GM18870 (cell line): ENCODE data around the gene IPO8.

Source experiments
- ATAC-seq: cut with Tn5 transposase; IDR thresholded peaks from one replicate; pipeline ENCODE4 v1.9.1; 2021; ENCODE audit warnings: moderate library complexity; ENCODE audit not compliant: unreplicated experiment

Gene IPO8

GRCh38 chr12:30695199-30696102 lies at the start of gene IPO8:
Gene IPO8 (minus strand): TSS chr12:30695869. CDS start chr12:30695647, 222 bp downstream.
- peak; percentile 61 for ATAC-seq

GRCh38 chr12:30744321-30744720 lies 48.7 kb upstream of the IPO8 start:
- ATAC-seq: no peak

DNA sequence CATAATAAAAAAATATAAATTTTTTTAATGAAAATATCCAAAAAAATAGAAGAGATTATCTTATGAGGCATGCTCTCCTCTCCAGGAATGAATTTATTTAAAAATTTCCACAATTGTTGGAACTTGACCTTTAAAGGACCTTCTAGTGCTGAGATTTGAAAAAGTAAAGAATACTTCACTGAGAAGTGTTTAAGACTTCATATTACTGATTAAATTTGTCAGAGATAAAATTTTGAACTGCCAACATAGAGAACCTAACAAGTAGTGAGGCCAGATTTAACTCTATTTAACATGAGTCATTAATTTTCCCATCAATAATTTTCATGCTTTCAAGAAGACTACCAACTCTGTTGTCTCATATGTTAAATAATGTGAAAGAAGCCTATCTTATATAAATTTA lies 44.6 kb upstream of the IPO8 start:
- no peak for ATAC-seq

DNA sequence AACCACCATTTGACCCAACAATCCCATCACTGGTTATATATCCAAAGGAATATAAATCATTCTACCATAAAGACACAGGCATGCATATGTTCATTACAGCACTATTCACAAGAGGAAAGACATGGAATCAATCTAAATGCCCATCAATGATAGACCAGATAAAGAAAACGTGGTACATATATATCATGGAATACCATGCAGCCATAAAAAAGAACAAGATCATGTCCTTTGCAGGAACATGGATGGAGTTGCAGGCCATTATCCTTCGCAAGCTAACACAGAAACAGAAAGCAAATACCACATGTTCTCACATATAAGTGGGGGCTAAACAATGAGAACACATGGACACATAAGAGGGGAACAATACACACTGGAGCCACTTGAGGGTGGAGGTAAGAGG lies 43.4 kb upstream of the IPO8 start:
- no peak for ATAC-seq

DNA sequence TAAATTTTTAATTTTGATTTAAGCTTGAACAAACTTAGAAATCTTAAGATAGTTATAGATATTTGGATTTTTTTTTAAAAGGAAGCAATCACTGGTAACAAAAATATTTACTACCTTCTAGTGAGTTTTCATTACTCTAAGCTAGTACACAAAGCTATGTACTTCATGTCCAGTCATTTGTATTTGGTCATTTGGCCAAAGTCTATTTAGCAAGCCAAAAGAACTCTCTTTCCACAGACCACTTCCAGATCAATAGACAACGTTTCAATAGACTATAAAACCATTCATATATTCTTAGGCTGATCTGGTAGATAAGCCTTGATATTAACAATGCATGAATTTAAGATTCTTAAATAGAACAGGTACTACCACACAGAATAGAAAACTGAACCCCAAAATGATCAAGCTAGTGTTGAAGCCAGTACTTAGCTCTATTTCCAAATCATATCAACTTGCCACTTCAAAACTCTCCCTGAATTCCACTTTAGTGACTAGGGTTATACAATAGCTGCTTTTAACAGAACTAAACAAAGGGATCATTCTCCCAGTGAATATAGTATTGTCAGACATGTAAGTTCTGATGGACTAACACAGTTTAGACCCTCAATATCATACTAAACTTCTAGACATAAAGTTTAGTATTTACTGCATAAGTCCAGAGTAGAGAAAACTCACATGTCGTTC lies 37.4 kb upstream of the IPO8 start:
- no peak for ATAC-seq

DNA sequence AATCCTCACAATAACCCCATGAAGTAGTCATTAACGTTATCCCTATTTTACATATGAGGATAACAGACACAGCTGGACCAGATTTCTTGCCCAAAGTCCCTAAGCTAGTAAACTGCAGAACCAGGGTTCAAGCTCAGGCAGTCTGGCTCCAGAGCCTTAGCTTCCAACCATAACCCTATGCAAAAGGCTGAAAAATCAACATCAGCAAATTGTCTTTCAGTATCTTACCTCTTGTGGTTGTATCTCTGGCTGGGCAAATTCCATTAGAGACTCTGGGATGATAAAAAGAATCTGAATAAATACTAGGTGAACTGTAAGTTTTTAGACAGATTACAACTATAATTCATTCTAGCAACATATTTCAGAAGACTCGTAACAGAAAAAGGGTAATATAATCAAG lies 34.3 kb upstream of the IPO8 start:
- ATAC-seq: no peak

- ATAC-seq: no peak
Measured at GRCh38 chr12:30729547-30729946, 33.9 kb upstream of the IPO8 start.

- no peak for ATAC-seq
Measured at GRCh38 chr12:30726647-30727046, 31.0 kb upstream of the IPO8 start.

DNA sequence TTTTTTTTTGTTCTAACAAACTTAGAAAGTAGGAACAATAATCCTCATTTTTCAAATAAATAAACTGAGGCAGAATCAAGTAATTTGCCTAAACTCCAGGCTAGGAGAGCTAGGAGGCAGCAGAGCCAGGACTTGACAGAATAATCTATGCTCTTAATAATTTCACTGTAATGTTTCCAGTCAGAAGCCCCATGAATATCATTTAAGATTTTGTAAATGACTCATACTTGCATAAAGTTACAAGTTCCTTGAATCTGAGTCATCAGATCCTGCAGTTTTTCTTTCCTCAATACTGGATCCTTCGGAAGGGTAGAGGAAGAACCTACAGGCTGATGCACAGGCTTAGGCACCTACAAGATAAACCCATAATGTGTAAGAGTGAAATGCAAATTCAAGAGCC lies 30.1 kb upstream of the IPO8 start:
- ATAC-seq: no peak

GRCh38 chr12:30719060-30719459 lies 23.4 kb upstream of the IPO8 start:
- no peak for ATAC-seq

DNA sequence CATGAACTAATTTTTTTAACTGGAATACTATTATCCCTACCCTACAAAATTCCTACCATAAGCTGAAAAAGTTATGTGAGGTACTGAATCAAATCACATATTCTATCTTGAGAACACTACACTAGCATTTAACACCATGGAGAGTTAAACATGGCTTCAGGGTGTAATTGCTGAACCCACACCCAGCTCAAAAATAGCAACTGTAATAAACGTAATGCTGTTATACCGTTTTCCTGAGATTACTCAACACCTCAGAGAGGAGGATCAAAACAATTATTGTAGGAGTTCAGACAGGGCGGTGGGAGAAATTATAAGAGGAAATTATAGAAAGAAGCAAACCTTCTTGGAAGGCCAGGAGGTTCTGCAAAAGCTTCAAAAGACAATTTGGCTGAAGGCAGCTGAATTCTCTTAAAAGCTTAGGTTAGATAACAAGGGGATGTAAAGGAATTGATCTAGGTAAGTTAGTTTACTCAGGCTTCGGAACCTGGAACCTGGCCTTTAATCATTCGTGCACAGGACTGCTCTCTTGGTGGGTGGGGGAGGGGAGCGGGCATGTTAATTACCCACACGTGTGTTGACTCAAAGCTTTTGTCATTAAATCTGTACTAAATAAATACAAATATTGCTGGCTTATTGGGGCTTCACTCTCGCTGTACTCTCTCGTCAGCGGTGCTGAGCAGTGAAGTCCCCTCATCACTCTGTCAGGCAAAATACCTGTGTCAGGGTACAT lies 12.1 kb upstream of the IPO8 start:
- ATAC-seq: no peak

DNA sequence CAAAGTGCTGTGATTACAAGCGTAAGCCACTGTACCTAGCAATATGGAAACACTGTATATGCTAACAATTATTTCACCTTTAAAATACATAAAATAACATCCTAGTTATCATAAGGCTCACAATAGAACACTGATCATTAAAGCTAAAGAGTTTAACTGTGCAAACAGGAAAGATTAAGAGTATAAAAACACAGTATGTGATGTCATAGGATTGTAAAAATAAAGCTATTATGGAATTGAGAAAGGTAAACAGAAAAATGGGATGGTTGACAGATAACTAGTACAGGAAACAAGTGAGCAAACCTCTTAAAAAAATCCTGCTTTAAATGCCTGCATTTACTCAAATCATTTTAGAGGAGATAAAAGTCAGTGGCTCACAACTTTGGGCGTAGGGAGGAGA lies 10.8 kb upstream of the IPO8 start:
- no peak for ATAC-seq

- ATAC-seq: no peak
Measured at GRCh38 chr12:30701056-30701455, 5.4 kb upstream of the IPO8 start.

GRCh38 chr12:30700216-30700900 lies 4.7 kb upstream of the IPO8 start:
- ATAC-seq: no peak

- ATAC-seq: no peak
Measured at GRCh38 chr12:30698346-30698745, 2.7 kb upstream of the IPO8 start.

- no peak for ATAC-seq
Measured at GRCh38 chr12:30696943-30697342, 1.3 kb upstream of the IPO8 start.

- ATAC-seq: no peak
Measured at GRCh38 chr12:30696486-30696885, 817 bp upstream of the IPO8 start.

- peak; percentile 31 for ATAC-seq
Measured at GRCh38 chr12:30696103-30696408, 387 bp upstream of the IPO8 start.

GRCh38 chr12:30694412-30695198 lies 1.1 kb downstream of the IPO8 start:
- peak; percentile 17 for ATAC-seq

GRCh38 chr12:30692470-30692869 lies 3.2 kb downstream of the IPO8 start:
- no peak for ATAC-seq
